Neural cell (in vitro differentiated cells): ENCODE results near the gene MTTP. TPM values are rescaled to one million over a fixed set of nuclear protein-coding genes. Genes with fewer than 3 reads are reported as not detected.

ENCODE experiments used
- H2AFZ ChIP-seq: fragments of 200-600, 300-800 bp; sonication (generic), shearing (Covaris generic); 2 replicates; pipeline ENCODE4 v1.6.0; 2014; ENCODE audit warnings: low read depth, mild to moderate bottlenecking, antibody characterized with exemption, low read length, moderate library complexity
- H3F3A ChIP-seq: fragments of 200-600 bp; shearing (Covaris generic); 2 replicates; pipeline ENCODE4 v1.6.1; 2016; ENCODE audit warnings: mild to moderate bottlenecking, moderate library complexity, mixed read lengths, antibody characterized with exemption, low read length; ENCODE audit not compliant: insufficient read depth, poor library complexity, severe bottlenecking
- H3K27ac ChIP-seq: fragments of 200-600, 300-800 bp; sonication (generic), shearing (Covaris generic); 2 replicates; pipeline ENCODE4 v1.5.1; 2014; ENCODE audit warnings: mild to moderate bottlenecking, low read length, moderate library complexity
- H3K27me3 ChIP-seq: fragments of 300-800, 200-600 bp; sonication (generic), shearing (Covaris generic); 2 replicates; pipeline ENCODE4 v1.6.0; 2014; ENCODE audit warnings: mild to moderate bottlenecking, low read depth, low read length, moderate library complexity; ENCODE audit not compliant: insufficient read depth
- H3K36me3 ChIP-seq: fragments of 300-800, 200-600 bp; sonication (generic), shearing (Covaris generic); 2 replicates; pipeline ENCODE4 v1.5.1; 2014; ENCODE audit warnings: mild to moderate bottlenecking, antibody characterized with exemption, low read length, moderate library complexity; ENCODE audit not compliant: insufficient read depth
- H3K4me2 ChIP-seq: fragments of 300-800, 200-600 bp; sonication (generic), shearing (Covaris generic); 2 replicates; pipeline ENCODE4 v1.6.0; 2014; ENCODE audit warnings: mild to moderate bottlenecking, low read length
- H3K4me3 ChIP-seq: fragments of 300-800, 200-600 bp; sonication (generic), shearing (Covaris generic); 2 replicates; pipeline ENCODE4 v1.5.1; 2014; ENCODE audit warnings: mild to moderate bottlenecking, low read length, moderate library complexity
- H3K79me2 ChIP-seq: fragments of 200-600 bp; shearing (Covaris generic); replicated peaks from 2 replicates; pipeline ENCODE4 v1.6.0; 2014; ENCODE audit warnings: mild to moderate bottlenecking, low read length, moderate library complexity; ENCODE audit not compliant: insufficient read depth
- H3K9ac ChIP-seq: fragments of 300-800, 200-600 bp; sonication (generic), shearing (Covaris generic); 2 replicates; pipeline ENCODE4 v1.6.1; 2016; ENCODE audit warnings: mild to moderate bottlenecking, low read length, mixed read lengths
- H3K9me2 ChIP-seq: fragments of 200-600 bp; shearing (Covaris generic); 2 replicates; pipeline ENCODE4 v1.6.1; 2016; ENCODE audit warnings: mild to moderate bottlenecking, low read length, mixed read lengths; ENCODE audit not compliant: insufficient read depth
- H3K9me3 ChIP-seq: fragments of 200-600, 300-800 bp; sonication (generic), shearing (Covaris generic); 2 replicates; pipeline ENCODE4 v1.6.1; 2016; ENCODE audit warnings: mild to moderate bottlenecking, mixed run types, low read length, moderate library complexity, mixed read lengths
- H4K20me1 ChIP-seq: fragments of 200-600 bp; shearing (Covaris generic); 2 replicates; pipeline ENCODE4 v1.6.1; 2016; ENCODE audit warnings: mild to moderate bottlenecking, mixed run types; ENCODE audit not compliant: insufficient read depth
- CTCF ChIP-seq: fragments of 450-650 bp; IDR thresholded peaks from 2 replicates; pipeline ENCODE4 v1.5.1; 2014; ENCODE audit warnings: antibody characterized with exemption, mild to moderate bottlenecking, moderate library complexity; ENCODE audit not compliant: poor library complexity, severe bottlenecking
- EP300 ChIP-seq: fragments of 450-650 bp; conservative IDR thresholded peaks from 2 replicates; pipeline ENCODE4 v1.6.1; 2014; ENCODE audit warnings: antibody characterized with exemption, mild to moderate bottlenecking, moderate library complexity; ENCODE audit not compliant: poor library complexity, severe bottlenecking
- EZH2 ChIP-seq: fragments of 200-600, 300-800 bp; shearing (Covaris generic), sonication (generic); IDR thresholded peaks from 2 replicates; pipeline ENCODE4 v1.6.1; 2014; ENCODE audit warnings: antibody characterized with exemption, low read length, borderline replicate concordance, mild to moderate bottlenecking; ENCODE audit not compliant: insufficient read depth, poor library complexity, severe bottlenecking
- MXI1 ChIP-seq: fragments of 450-650 bp; conservative IDR thresholded peaks from 2 replicates; pipeline ENCODE4 v1.6.1; 2014; ENCODE audit warnings: antibody characterized with exemption, mild to moderate bottlenecking; ENCODE audit not compliant: poor library complexity, severe bottlenecking
- POLR2AphosphoS5 ChIP-seq: IDR thresholded peaks from 2 replicates; pipeline ENCODE4 v1.6.1; 2012
- RAD21 ChIP-seq: fragments of 450-650 bp; conservative IDR thresholded peaks from 2 replicates; pipeline ENCODE4 v1.6.1; 2014; ENCODE audit warnings: antibody characterized with exemption, mild to moderate bottlenecking, moderate library complexity
- REST ChIP-seq: IDR thresholded peaks from 2 replicates; pipeline ENCODE4 v1.6.1; 2012; ENCODE audit warnings: borderline replicate concordance
- SMC3 ChIP-seq: fragments of 450-650 bp; conservative IDR thresholded peaks from 2 replicates; pipeline ENCODE4 v1.6.1; 2014; ENCODE audit warnings: antibody characterized with exemption, mild to moderate bottlenecking, moderate library complexity; ENCODE audit not compliant: poor library complexity
- TAF1 ChIP-seq: IDR thresholded peaks from 2 replicates; pipeline ENCODE4 v1.6.1; 2012; ENCODE audit warnings: low read depth
- polyA plus RNA-seq: library from polyadenylated mRNA; depleted of rRNA; stranded (reverse); fragments of >200 nt; gene quantifications from 2 replicates; pipeline ENCODE4 v1.2.3, GENCODE V29; 2014

The MTTP gene
- polyA plus RNA-seq, 1 donor from 2014 or later: 1.2 TPM

- Histone ChIP-seq H3K36me3 (no peaks in the 10 kb centered on the region), H3F3A (no peaks in the 10 kb centered on the region), H3K79me2 (no peaks in the 10 kb centered on the region), H2AFZ (no peak overlapping the region), H3K4me3 (no peak overlapping the region), H3K9ac (no peak overlapping the region), H3K27ac (no peak overlapping the region), H3K9me2 (no peaks in the 10 kb centered on the region), H4K20me1 (no peaks in the 10 kb centered on the region), H3K9me3 (no peaks in the 10 kb centered on the region), H3K27me3 (no peaks in the 10 kb centered on the region), H3K4me2 (no peak overlapping the region)
- TF ChIP-seq RAD21 (no peak), EP300 (no peak), POLR2AphosphoS5 (no peak), SMC3 (no peak), REST (no peak), TAF1 (no peak)
These were observed 68.3 kb downstream of the MTTP start for GRCh38 chr4:99642725-99643489.

- Histone ChIP-seq H3K36me3 (no peaks in the 10 kb centered on the region), H3K4me3 (no peak overlapping the region), H3K27me3 (no peaks in the 10 kb centered on the region), H3K27ac (no peak overlapping the region), H3K79me2 (no peaks in the 10 kb centered on the region), H3K9me2 (no peaks in the 10 kb centered on the region), H4K20me1 (no peaks in the 10 kb centered on the region), H3K9ac (no peak overlapping the region), H3F3A (no peaks in the 10 kb centered on the region), H3K9me3 (no peaks in the 10 kb centered on the region), H3K4me2 (no peak overlapping the region), H2AFZ (no peak overlapping the region)
- TF ChIP-seq SMC3: no peak
- no peak for TF ChIP-seq EZH2
- no peak for TF ChIP-seq MXI1
- no peak for TF ChIP-seq TAF1
- TF ChIP-seq EP300: no peak
- no peak for TF ChIP-seq RAD21
- TF ChIP-seq POLR2AphosphoS5: no peak
- TF ChIP-seq REST: no peak
- no peak for TF ChIP-seq CTCF
These were observed 69.8 kb downstream of the MTTP start for GRCh38 chr4:99644453-99644852.
